Naive B cell (primary cell): ENCODE data around the gene RAB12. TPM values are rescaled to one million over a fixed set of nuclear protein-coding genes. Genes with fewer than 3 reads are reported as not detected.

Experiments
- ATAC-seq, 2 donors: fragments of 150-1000 bp; cut with Tn5 transposase; 2 replicates each; pipeline ENCODE4 v1.10.0; 2021; ENCODE audit warnings: low read depth in 2 of 2, mild to moderate bottlenecking in 2 of 2, moderate library complexity in 2 of 2
- DNase-seq: peaks from one replicate; pipeline ENCODE4 v3.0.0; 2022
- H3K27ac Mint-ChIP-seq, 6 donors: one replicate each; pipeline ENCODE4 v1.8.0; 2020 to 2022; ENCODE audit warnings: mild to moderate bottlenecking in 6 of 6, mixed read lengths in 6 of 6, moderate library complexity in 5 of 6, inconsistent platforms in 2 of 6
- H3K27me3 Mint-ChIP-seq, 3 donors: one replicate each; pipeline ENCODE4 v1.8.0; 2021 to 2022; ENCODE audit warnings: mixed read lengths in 3 of 3, mild to moderate bottlenecking in 1 of 3
- H3K36me3 Mint-ChIP-seq, 2 donors: one replicate each; pipeline ENCODE4 v1.8.0; 2020 to 2022; ENCODE audit warnings: mixed read lengths in 2 of 2, inconsistent platforms in 1 of 2, mild to moderate bottlenecking in 1 of 2
- H3K4me1 Mint-ChIP-seq, 3 donors: one replicate each; pipeline ENCODE4 v1.8.0; 2020 to 2022; ENCODE audit warnings: mixed read lengths in 3 of 3, inconsistent platforms in 1 of 3, mild to moderate bottlenecking in 1 of 3, moderate library complexity in 1 of 3
- H3K4me3 Mint-ChIP-seq, 8 donors: one replicate each; pipeline ENCODE4 v1.8.0; 2020 to 2022; ENCODE audit warnings: mild to moderate bottlenecking in 8 of 8, mixed read lengths in 8 of 8, moderate library complexity in 8 of 8, inconsistent platforms in 2 of 8
- H3K9me3 Mint-ChIP-seq, 7 donors: one replicate each; pipeline ENCODE4 v1.8.0; 2020 to 2022; ENCODE audit warnings: mixed read lengths in 7 of 7, mild to moderate bottlenecking in 5 of 7, inconsistent platforms in 2 of 7, moderate library complexity in 1 of 7
- polyA plus RNA-seq, 6 donors: library from polyadenylated mRNA; unstranded; fragments of 300-500 nt; fragmentation: Illumina TruSeq; gene quantifications; one replicate each; pipeline ENCODE4 v1.2.3, GENCODE V29; 2021; ENCODE audit warnings: low read depth in 6 of 6

The RAB12 gene
- polyA plus RNA-seq, 6 donors from 2014 or later: 0.25 to 1.0 (median 0.65) TPM; not detected in 2

- Mint-ChIP-seq H3K27ac (peak overlapping the region in 1 of 6 donors; percentile 62), H3K4me1 (peaks cover 0 to 10% (median 4%) of the 10 kb centered on the region in 3 donors), H3K27me3 (peaks cover 0 to 22% (median 12%) of the 10 kb centered on the region in 3 donors), H3K4me3 (no peak overlapping the region), H3K9me3 (peaks cover 0 to 2% (median 0%) of the 10 kb centered on the region in 7 donors), H3K36me3 (no peaks in the 10 kb centered on the region)
- ATAC-seq (no peak), DNase-seq (no peak)
Measured at GRCh38 chr18:8659609-8660242, 50.5 kb downstream of the RAB12 start.

GRCh38 chr18:8660316-8660715 lies 51.1 kb downstream of the RAB12 start:
- H3K27me3 Mint-ChIP-seq: peaks cover 0 to 22% (median 12%) of the 10 kb centered on the region in 3 donors
- H3K4me3 Mint-ChIP-seq: no peak overlapping the region
- H3K27ac Mint-ChIP-seq: no peak overlapping the region
- peaks cover 0 to 4% (median 0%) of the 10 kb centered on the region in 7 donors for H3K9me3 Mint-ChIP-seq
- ATAC-seq (no peak), DNase-seq (no peak)
- H3K4me1 Mint-ChIP-seq: peaks cover 0 to 10% (median 4%) of the 10 kb centered on the region in 3 donors
- H3K36me3 Mint-ChIP-seq: no peaks in the 10 kb centered on the region

GRCh38 chr18:8661754-8662559 lies 52.7 kb downstream of the RAB12 start:
- Mint-ChIP-seq H3K9me3 (peaks cover 0 to 4% (median 0%) of the 10 kb centered on the region in 7 donors), H3K4me1 (peaks cover 0 to 10% (median 4%) of the 10 kb centered on the region in 3 donors), H3K27ac (peak overlapping the region in 1 of 6 donors; percentile 16), H3K27me3 (peaks cover 0 to 22% (median 12%) of the 10 kb centered on the region in 3 donors), H3K4me3 (peak overlapping the region in 2 of 8 donors; percentile 0 to 57), H3K36me3 (no peaks in the 10 kb centered on the region)
- DNase-seq: no peak
- no peak for ATAC-seq

- ATAC-seq (no peak), DNase-seq (no peak)
- no peaks in the 10 kb centered on the region for H3K36me3 Mint-ChIP-seq
- peaks cover 0 to 22% (median 12%) of the 10 kb centered on the region in 3 donors for H3K27me3 Mint-ChIP-seq
- no peak overlapping the region for H3K27ac Mint-ChIP-seq
- H3K9me3 Mint-ChIP-seq: peaks cover 0 to 4% (median 0%) of the 10 kb centered on the region in 7 donors
- H3K4me3 Mint-ChIP-seq: no peak overlapping the region
- peaks cover 0 to 10% (median 4%) of the 10 kb centered on the region in 3 donors for H3K4me1 Mint-ChIP-seq
Measured at GRCh38 chr18:8662560-8663255, 53.5 kb downstream of the RAB12 start.

GRCh38 chr18:8667846-8668245 lies 58.6 kb downstream of the RAB12 start:
- DNase-seq: no peak
- Mint-ChIP-seq H3K9me3 (peaks cover 0 to 4% (median 0%) of the 10 kb centered on the region in 7 donors), H3K4me1 (no peaks in the 10 kb centered on the region), H3K27me3 (peaks cover 0 to 10% (median 8%) of the 10 kb centered on the region in 3 donors), H3K4me3 (no peak overlapping the region), H3K36me3 (no peaks in the 10 kb centered on the region), H3K27ac (no peak overlapping the region)
- ATAC-seq: no peak

GRCh38 chr18:8668381-8668780 lies 59.1 kb downstream of the RAB12 start:
- no peak for DNase-seq
- no peak for ATAC-seq
- H3K27ac Mint-ChIP-seq: no peak overlapping the region
- peaks cover 0 to 4% (median 0%) of the 10 kb centered on the region in 7 donors for H3K9me3 Mint-ChIP-seq
- peaks cover 0 to under 1% (median 0%) of the 10 kb centered on the region in 3 donors for H3K4me1 Mint-ChIP-seq
- H3K4me3 Mint-ChIP-seq: no peak overlapping the region
- H3K36me3 Mint-ChIP-seq: no peaks in the 10 kb centered on the region
- H3K27me3 Mint-ChIP-seq: peaks cover 0 to 4% (median 3%) of the 10 kb centered on the region in 3 donors

- H3K4me1 Mint-ChIP-seq: peaks cover 0 to 3% (median 0%) of the 10 kb centered on the region in 3 donors
- H3K27ac Mint-ChIP-seq: no peak overlapping the region
- peaks cover 0 to 4% (median 0%) of the 10 kb centered on the region in 7 donors for H3K9me3 Mint-ChIP-seq
- ATAC-seq (no peak), DNase-seq (no peak)
- no peaks in the 10 kb centered on the region for H3K27me3 Mint-ChIP-seq
- no peak overlapping the region for H3K4me3 Mint-ChIP-seq
- H3K36me3 Mint-ChIP-seq: no peaks in the 10 kb centered on the region
Measured at GRCh38 chr18:8669571-8669970, 60.3 kb downstream of the RAB12 start.

- H3K36me3 Mint-ChIP-seq: no peaks in the 10 kb centered on the region
- no peak for DNase-seq
- peaks cover 0 to 3% (median 0%) of the 10 kb centered on the region in 7 donors for H3K9me3 Mint-ChIP-seq
- peaks cover 0 to 3% (median 0%) of the 10 kb centered on the region in 3 donors for H3K4me1 Mint-ChIP-seq
- ATAC-seq: no peak
- H3K4me3 Mint-ChIP-seq: no peak overlapping the region
- H3K27me3 Mint-ChIP-seq: peaks cover 0 to 6% (median 0%) of the 10 kb centered on the region in 3 donors
- peak overlapping the region in 1 of 6 donors; percentile 15 for H3K27ac Mint-ChIP-seq
Measured at GRCh38 chr18:8673256-8674209, 64.3 kb downstream of the RAB12 start.

GRCh38 chr18:8675057-8675456 lies 65.8 kb downstream of the RAB12 start:
- no peak overlapping the region for H3K27ac Mint-ChIP-seq
- ATAC-seq (no peak), DNase-seq (no peak)
- H3K4me1 Mint-ChIP-seq: peaks cover 0 to 3% (median 0%) of the 10 kb centered on the region in 3 donors
- no peaks in the 10 kb centered on the region for H3K36me3 Mint-ChIP-seq
- peaks cover 0 to 6% (median 0%) of the 10 kb centered on the region in 3 donors for H3K27me3 Mint-ChIP-seq
- peaks cover 0 to 3% (median 0%) of the 10 kb centered on the region in 7 donors for H3K9me3 Mint-ChIP-seq
- H3K4me3 Mint-ChIP-seq: no peak overlapping the region

GRCh38 chr18:8681196-8681595 lies 72.0 kb downstream of the RAB12 start:
- DNase-seq (no peak), ATAC-seq (no peak)

GRCh38 chr18:8684577-8684976 lies 75.3 kb downstream of the RAB12 start:
- DNase-seq (no peak), ATAC-seq (no peak)
- no peak overlapping the region for H3K4me3 Mint-ChIP-seq
- H3K9me3 Mint-ChIP-seq: no peaks in the 10 kb centered on the region
- H3K4me1 Mint-ChIP-seq: no peaks in the 10 kb centered on the region
- no peaks in the 10 kb centered on the region for H3K36me3 Mint-ChIP-seq
- H3K27me3 Mint-ChIP-seq: peaks cover 0 to 5% (median 3%) of the 10 kb centered on the region in 3 donors
- H3K27ac Mint-ChIP-seq: peak overlapping the region in 4 of 6 donors; percentile 27 to 90 (median 48)

More at GRCh38 chr18:8681196-8681595, 72.0 kb downstream of the RAB12 start:
- Mint-ChIP-seq H3K27ac (peak overlapping the region in 1 of 6 donors; percentile 26), H3K4me1 (no peaks in the 10 kb centered on the region), H3K27me3 (peaks cover 0 to 3% (median 3%) of the 10 kb centered on the region in 3 donors), H3K4me3 (no peak overlapping the region), H3K9me3 (no peaks in the 10 kb centered on the region), H3K36me3 (no peaks in the 10 kb centered on the region)

- Mint-ChIP-seq H3K27me3 (peaks cover 0 to 9% (median 3%) of the 10 kb centered on the region in 3 donors), H3K36me3 (no peaks in the 10 kb centered on the region), H3K4me3 (no peak overlapping the region), H3K27ac (no peak overlapping the region), H3K4me1 (no peaks in the 10 kb centered on the region), H3K9me3 (no peaks in the 10 kb centered on the region)
- ATAC-seq: no peak
- no peak for DNase-seq
Measured at GRCh38 chr18:8685141-8685913, 76.1 kb downstream of the RAB12 start.
